ENCODE data around the gene TPP1. TPM values are rescaled to one million over a fixed set of nuclear protein-coding genes. Genes with fewer than 3 reads are reported as not detected.

The TPP1 gene
- total and polyA plus RNA-seq, 9 of the 15 experiments (the other 6 are each of a cell fraction or from before 2014, with no cell fraction given): 7.5 to 75.8 (median 15.7) TPM

GRCh38 chr11:6608011-6608410 lies 11.2 kb downstream of the TPP1 start:
- in situ Hi-C loops (cut with MboI): loop anchor here (5.0 kb wide), 1 partner anchor 76 kb away; no protein-coding TSS in a partner anchor
- FAIRE-seq (no peak), ATAC-seq (no peak), DNase-seq (ENCODE audit: extremely low read depth in 1 of 4, low spot score in 3 of 4) (no peak)
- H3K9me1 ChIP-seq (ENCODE audit: control insufficient read depth, insufficient read depth, low read length): no peaks in the 10 kb centered on the region
- H2AFZ ChIP-seq (ENCODE audit: low read depth, low read length): no peak overlapping the region
- peaks cover 68% of the 10 kb centered on the region for H3K79me2 ChIP-seq (ENCODE audit: control insufficient read depth, insufficient read depth, low read length)
- H3K9me3 ChIP-seq (replicated peaks; ENCODE audit: control insufficient read depth, insufficient read depth, low read depth, low read length): no peaks in the 10 kb centered on the region
- H3K27me3 ChIP-seq (ENCODE audit: control insufficient read depth in 2 of 2, insufficient read depth in 2 of 2, low read length in 2 of 2): no peaks in the 10 kb centered on the region
- WGBS (ENCODE audit: insufficient coverage, low coverage, missing lambda C conversion rate): 90% methylated on average over 9 of the region's 9 CpGs
- intact Hi-C loops (cut with micrococcal nuclease): no loop called here
- H3K4me3 ChIP-seq: no peak overlapping the region
- no peak for TF ChIP-seq ARHGAP35 (IDR thresholded peaks at IDR 0.05; ENCODE audit: partially characterized antibody)
- TF ChIP-seq NCOA1 (IDR thresholded peaks at IDR 0.05; ENCODE audit: low read depth): no peak
- TF ChIP-seq SOX6 (IDR thresholded peaks at IDR 0.05): no peak
- no peak for TF ChIP-seq STAG1 (CRISPR knock-in tag; IDR thresholded peaks at IDR 0.05; ENCODE audit: borderline replicate concordance)
- peak overlapping the region in 1 of 2 experiments; percentile 59; a peak in 1 of 4 replicates for H3K9ac ChIP-seq (ENCODE audit: insufficient read depth in 1 of 2, low read depth in 2 of 2, low read length in 2 of 2)
- H3K36me3 ChIP-seq (ENCODE audit: control insufficient read depth, insufficient read depth, low read length): peaks cover 51% of the 10 kb centered on the region
- no peak overlapping the region for H3K4me2 ChIP-seq (ENCODE audit: insufficient read depth, low read length)
- H4K20me1 ChIP-seq (replicated peaks; ENCODE audit: control insufficient read depth, insufficient read depth, low read length): no peaks in the 10 kb centered on the region
- peaks cover 29 to 36% of the 10 kb centered on the region in 2 experiments for H3K4me1 ChIP-seq (replicated peaks in 1 of 2; ENCODE audit: control insufficient read depth in 2 of 2, insufficient read depth in 2 of 2, low read length in 2 of 2)
- POLR2A ChIA-PET: interaction anchor here (1.8 kb wide), 3 partner anchors 11 to 24 kb away, joined by 5 to 17 read pairs (median 11); partner anchors contain the start of gene TPP1
- no TSS peak for BruUV-seq (replicated peaks)
- CTCF ChIA-PET (ENCODE audit: low intra/inter-chr PET ratio): no interaction called here
- H3K27ac ChIP-seq (ENCODE audit: extremely low read depth, low read depth, low read length): peak overlapping the region; percentile 85; the same call in 1 of the 3 replicates

GRCh38 chr11:6607190-6607795 lies 11.9 kb downstream of the TPP1 start:
- Histone ChIP-seq H3K9me3 (replicated peaks; ENCODE audit: control insufficient read depth, insufficient read depth, low read depth, low read length) (no peaks in the 10 kb centered on the region), H3K9ac (ENCODE audit: insufficient read depth in 1 of 2, low read depth in 2 of 2, low read length in 2 of 2) (peak overlapping the region in 1 of 2 experiments; percentile 64; a peak in 2 of 4 replicates), H2AFZ (ENCODE audit: low read depth, low read length) (no peak overlapping the region; the same call in 1 of the 2 replicates), H4K20me1 (replicated peaks; ENCODE audit: control insufficient read depth, insufficient read depth, low read length) (no peaks in the 10 kb centered on the region), H3K4me1 (replicated peaks in 1 of 2; ENCODE audit: control insufficient read depth in 2 of 2, insufficient read depth in 2 of 2, low read length in 2 of 2) (peaks cover 27 to 35% of the 10 kb centered on the region in 2 experiments), H3K27ac (ENCODE audit: extremely low read depth, low read depth, low read length) (peak overlapping the region; percentile 85), H3K79me2 (ENCODE audit: control insufficient read depth, insufficient read depth, low read length) (peaks cover 73% of the 10 kb centered on the region), H3K4me3 (no peak overlapping the region), H3K36me3 (ENCODE audit: control insufficient read depth, insufficient read depth, low read length) (peaks cover 54% of the 10 kb centered on the region), H3K9me1 (ENCODE audit: control insufficient read depth, insufficient read depth, low read length) (no peaks in the 10 kb centered on the region), H3K27me3 (ENCODE audit: control insufficient read depth in 2 of 2, insufficient read depth in 2 of 2, low read length in 2 of 2) (no peaks in the 10 kb centered on the region), H3K4me2 (ENCODE audit: insufficient read depth, low read length) (peak overlapping the region; percentile 71)
- DNase-seq (ENCODE audit: extremely low read depth in 1 of 4, low spot score in 3 of 4): no peak
- FAIRE-seq: no peak
- in situ Hi-C loops (cut with MboI): loop anchor here (5.0 kb wide), 1 partner anchor 75 kb away; no protein-coding TSS in a partner anchor
- intact Hi-C loops (cut with micrococcal nuclease): no loop called here
- ChIA-PET POLR2A (interaction anchor here (0.5 to 1.8 kb wide), 14 partner anchors 9 to 133 kb away, joined by 3 to 17 read pairs (median 4); partner anchors contain the start of genes TPP1 and TRIM3), CTCF (ENCODE audit: low intra/inter-chr PET ratio) (interaction anchor here (0.9 kb wide), 1 partner anchor 77 kb away, joined by 3 read pairs; no protein-coding TSS in a partner anchor)
- BruUV-seq (replicated peaks): no TSS peak
- ATAC-seq: no peak
- TF ChIP-seq ZFPM2 (CRISPR knock-in tag; IDR thresholded peaks at IDR 0.05): no peak
- TF ChIP-seq ZNF140 (CRISPR knock-in tag; IDR thresholded peaks at IDR 0.05): no peak
- TF ChIP-seq MNT (conservative IDR thresholded peaks at IDR 0.05): peak in 1 of 2 experiments; percentile 44; a peak in 1 of 4 replicates
- TF ChIP-seq NFRKB (IDR thresholded peaks at IDR 0.05; ENCODE audit: low read depth): no peak
- TF ChIP-seq, protein P1, sequence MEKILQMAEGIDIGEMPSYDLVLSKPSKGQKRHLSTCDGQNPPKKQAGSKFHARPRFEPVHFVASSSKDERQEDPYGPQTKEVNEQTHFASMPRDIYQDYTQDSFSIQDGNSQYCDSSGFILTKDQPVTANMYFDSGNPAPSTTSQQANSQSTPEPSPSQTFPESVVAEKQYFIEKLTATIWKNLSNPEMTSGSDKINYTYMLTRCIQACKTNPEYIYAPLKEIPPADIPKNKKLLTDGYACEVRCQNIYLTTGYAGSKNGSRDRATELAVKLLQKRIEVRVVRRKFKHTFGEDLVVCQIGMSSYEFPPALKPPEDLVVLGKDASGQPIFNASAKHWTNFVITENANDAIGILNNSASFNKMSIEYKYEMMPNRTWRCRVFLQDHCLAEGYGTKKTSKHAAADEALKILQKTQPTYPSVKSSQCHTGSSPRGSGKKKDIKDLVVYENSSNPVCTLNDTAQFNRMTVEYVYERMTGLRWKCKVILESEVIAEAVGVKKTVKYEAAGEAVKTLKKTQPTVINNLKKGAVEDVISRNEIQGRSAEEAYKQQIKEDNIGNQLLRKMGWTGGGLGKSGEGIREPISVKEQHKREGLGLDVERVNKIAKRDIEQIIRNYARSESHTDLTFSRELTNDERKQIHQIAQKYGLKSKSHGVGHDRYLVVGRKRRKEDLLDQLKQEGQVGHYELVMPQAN (IDR thresholded peaks at IDR 0.05; ENCODE audit: borderline replicate concordance): 0 out of 2 replicates have a peak, but pooled peaks have one; percentile 8
- TF ChIP-seq MAZ (CRISPR knock-in tag; conservative IDR thresholded peaks at IDR 0.05 in 1 of 2, IDR thresholded peaks at IDR 0.05 in 1 of 2): no peak
- TF ChIP-seq POLR2H (tag; IDR thresholded peaks at IDR 0.05; ENCODE audit: low read depth): peak; percentile 31; the same call in 1 of the 2 replicates
- TF ChIP-seq NBN (IDR thresholded peaks at IDR 0.05; ENCODE audit: low read depth): 0 out of 2 replicates have a peak, but pooled peaks have one; percentile 37

Measured in K562 (cell line).